Endometrial microvascular endothelial cells (primary cell): ENCODE measurements around the gene SUSD4. TPM values are rescaled to one million over a fixed set of nuclear protein-coding genes. Genes with fewer than 3 reads are reported as not detected.

Experiments used
- in situ Hi-C: cut with HindIII; loops from 2 replicates; pipeline ENCODE4 v1.10.0; 2017; ENCODE audit warnings: low sequenced_read_pairs, low pct_unique_long_range_greater_than_20kb; ENCODE audit errors: inconsistent ontology term
- total RNA-seq: library from RNA; depleted of rRNA; stranded (reverse); fragments of >200 nt; gene quantifications from one replicate; pipeline ENCODE4 v1.2.3, GENCODE V29; 2015; ENCODE audit errors: inconsistent ontology term

Gene SUSD4
- total RNA-seq, 1 donor from 2014 or later: not detected

DNA sequence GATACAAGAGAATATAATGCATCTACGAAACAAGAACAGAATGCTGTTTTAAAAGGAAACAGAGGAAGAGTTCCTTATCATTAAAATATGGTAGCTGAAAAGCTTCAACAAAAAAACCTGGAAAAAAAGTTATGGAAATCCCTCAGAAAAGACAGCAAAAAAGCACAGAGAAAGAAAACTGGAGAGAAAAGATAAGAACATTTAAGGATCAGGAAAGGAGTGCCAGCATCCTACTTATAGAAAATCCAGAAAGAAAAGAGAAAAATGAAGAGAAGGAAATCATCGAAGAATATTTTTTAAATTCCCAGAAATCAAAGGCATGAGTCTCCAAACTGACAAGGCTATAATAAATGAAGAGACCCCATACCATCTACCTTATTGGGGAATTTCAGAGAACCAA, 29.8 kb downstream of the SUSD4 start:
- in situ Hi-C loops: no loop called here

DNA sequence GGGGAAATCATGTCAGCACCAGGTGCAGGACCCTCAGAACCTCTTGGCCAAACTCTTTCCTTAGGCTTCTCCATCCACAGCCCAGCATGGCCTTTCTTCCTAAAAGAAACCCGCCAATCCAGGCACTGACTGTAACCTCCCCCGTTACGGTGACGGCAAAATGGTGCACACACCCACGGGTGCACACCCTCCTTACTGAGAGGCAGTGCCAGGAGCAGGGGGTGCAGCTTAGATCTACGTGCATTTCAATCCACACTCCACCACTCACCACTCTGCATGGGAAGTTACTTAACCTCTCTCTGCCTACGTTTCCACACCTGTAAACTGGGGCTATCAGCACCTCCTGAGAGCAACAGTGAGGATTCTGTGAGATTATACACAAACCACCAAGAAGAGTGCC, 31.0 kb downstream of the SUSD4 start:
- in situ Hi-C loops: no loop called here

DNA sequence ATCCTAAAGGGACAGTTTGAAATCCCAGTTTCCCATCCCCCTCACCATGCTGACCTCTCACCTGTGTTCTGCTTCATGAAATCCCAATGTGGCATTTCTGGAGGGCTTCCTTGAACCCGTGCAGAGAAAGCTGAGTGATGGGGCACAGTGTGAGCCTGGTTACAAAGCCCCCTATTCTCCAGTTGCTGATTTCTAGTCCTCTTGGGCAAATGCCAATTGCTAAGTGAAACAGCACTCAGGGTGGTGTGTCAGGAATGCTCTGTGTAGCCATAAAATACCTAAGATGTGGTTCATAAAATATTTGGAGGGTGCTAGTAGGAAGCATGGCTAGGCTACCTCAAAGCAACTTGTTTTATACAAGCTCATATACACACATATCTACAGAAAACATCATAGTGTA, 32.0 kb downstream of the SUSD4 start:
- in situ Hi-C loops: no loop called here

DNA sequence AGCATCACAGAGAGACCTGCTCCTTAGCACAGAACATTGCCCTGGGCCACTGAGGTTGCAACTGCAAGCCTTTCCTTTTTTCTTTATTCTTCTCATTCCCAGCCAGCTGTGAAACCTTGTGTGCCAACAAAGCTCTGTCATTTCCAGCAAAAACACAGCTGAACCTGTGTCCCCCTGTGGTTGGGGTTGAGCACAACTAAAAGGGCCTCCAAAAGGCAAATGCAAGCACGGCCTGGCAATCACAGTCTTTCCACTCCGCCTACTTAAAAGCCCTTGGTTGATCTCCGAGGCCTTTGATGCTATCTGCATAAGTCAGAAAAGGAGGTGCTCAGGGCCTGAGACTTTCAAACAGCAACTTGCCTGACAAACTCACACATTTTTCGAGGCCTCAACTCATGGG, 32.7 kb downstream of the SUSD4 start:
- in situ Hi-C loops: no loop called here

DNA sequence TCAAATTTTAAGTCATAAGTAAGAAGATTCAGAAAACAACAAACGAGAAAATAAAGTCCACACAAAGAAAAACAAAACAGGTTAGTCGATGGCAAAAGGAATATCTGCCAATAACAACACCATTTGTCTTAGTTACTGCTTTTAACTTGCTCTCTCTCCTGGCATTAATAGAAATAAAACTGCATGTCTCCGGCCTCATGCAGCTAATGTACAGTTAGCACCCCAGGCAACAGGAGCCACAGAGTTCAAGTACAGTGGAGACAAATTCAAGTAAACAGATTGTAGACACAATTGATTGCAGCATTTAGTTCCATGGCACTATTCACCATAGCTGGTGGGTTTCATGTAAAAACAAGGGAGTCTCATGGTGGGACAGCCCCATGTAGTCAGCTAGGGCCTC, 33.5 kb downstream of the SUSD4 start:
- in situ Hi-C loops: no loop called here

DNA sequence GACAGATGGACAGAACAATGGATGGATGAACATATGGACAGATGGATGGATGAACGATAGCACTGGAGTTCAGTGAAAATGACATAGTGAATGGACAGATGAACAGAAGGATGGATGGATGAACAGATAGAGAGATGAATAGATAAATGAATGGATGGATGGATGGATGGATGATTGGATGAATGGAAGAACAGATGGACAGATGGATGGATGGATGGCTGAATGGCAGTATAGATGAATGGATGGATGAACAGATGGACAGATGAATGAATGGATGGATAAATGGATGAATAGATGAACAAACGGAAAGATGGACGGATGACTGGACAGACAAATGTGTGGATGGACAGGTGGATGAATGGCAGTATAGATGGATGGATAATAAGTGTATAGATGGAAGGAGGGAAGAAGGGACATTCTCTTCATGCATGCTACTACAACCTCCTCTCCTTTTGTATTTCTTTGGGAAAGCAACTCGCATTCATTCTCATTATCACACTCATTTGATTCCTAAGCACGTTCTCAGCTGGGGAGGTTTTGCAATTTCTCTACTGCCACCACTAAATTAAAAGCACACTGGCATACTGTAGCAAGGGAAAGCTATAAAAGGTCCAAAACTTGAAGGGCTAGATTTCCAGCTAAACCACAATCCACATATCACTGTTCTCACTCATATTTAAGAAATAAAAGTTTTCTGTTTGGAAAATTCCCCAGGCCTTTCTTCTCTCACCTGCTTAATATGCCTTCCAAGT, 34.1 kb downstream of the SUSD4 start:
- in situ Hi-C loops: no loop called here

DNA sequence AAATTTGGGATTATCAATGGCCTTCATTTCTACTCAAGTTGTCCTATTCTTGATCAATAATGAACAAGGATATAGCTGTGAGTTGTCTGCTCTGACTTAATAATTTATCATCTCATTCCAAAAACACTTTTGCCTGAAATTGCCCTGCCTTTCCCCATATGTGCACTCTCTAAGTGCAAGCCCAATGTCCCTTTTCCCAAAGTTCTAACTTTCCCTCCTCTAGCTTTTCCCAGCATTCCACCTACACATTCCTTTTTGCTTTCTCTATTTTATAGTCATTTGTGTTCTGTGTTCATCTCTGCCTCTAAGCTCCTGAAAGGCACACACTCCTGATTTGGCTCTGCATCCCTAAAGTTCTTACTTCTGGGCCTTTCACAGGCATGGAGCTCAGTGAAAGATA, 34.7 kb downstream of the SUSD4 start:
- in situ Hi-C loops: no loop called here

DNA sequence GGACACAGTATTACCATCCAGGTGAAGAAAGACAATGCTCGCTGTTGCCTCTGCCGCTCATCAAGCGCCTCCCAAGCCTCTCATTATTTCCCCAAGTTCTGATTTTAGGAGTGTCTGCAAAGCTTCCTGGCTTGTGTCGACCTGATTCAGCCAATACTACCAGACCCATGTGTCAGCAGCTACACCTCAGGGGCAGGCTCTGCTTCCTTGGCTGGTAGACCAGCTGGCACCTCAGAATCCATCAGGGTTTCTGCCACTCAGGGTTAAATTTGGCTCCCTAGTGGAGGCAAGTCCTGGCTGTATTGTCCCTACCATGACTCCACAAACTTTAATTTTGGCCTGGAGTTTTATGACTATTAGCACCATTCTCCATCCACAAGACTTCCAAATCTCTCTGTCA, 35.4 kb downstream of the SUSD4 start:
- in situ Hi-C loops: no loop called here

DNA sequence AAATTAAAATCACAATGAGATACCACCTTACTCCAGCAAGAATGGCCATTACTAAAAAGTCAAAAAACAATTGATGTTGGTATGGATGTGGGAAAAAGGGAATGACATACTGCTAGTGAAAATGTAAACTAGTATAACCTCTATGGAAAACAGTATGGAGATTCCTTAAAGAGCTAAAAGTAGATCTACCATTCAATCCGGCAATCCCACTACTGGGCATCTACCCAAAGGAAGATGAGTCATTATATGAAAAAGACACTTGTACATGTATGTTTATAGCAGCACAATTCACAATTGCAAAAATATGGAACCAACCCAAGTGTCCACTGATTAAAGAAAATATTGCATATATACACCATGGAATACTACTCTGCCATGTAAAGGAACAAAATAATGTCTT, 37.2 kb downstream of the SUSD4 start:
- in situ Hi-C loops: no loop called here

DNA sequence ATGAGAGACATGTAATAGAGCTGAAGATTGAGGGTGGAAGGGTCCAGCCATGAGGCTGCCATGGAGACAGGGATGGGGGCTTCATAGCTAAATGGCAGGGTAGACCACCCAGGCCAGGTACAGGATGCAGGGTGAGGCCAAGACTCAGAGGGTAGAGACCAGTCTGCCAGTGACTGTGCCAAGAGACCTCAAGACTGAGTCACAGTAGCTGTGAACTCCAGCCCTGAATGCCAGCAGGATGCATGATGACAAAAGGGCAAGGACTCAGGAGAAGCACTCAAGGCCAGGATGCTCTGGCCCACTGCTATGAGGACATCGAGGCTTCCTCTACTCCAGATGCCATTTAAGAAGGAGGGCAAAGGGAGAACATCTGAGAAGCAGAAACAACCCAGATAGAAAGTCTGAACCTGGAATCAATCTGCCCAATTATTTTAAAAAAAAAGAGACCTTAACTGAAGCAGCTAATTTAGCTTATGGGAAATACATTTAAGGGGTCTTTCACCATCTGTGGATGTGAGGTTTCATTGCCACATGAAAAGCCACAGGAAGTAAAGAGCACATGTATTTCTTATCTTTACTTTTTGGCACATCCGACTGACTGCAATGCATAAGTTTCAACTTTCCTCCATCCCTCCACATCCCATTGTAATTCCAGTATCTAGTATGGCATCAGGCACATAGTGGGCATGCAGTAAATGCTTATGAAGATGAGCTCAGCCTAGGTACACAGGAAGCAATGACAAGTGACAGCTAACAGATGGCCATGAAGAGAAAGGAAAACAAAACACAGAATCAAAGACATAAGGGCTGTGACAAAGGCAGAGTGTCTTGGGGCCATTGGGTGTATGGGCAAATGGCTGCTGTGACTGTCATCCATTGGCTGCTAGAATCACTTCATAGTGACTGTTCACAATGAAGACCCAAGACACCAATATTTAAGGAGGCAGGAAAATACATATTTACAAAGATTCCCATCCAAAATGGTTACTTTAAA, 40.2 kb downstream of the SUSD4 start:
- in situ Hi-C loops: no loop called here

DNA sequence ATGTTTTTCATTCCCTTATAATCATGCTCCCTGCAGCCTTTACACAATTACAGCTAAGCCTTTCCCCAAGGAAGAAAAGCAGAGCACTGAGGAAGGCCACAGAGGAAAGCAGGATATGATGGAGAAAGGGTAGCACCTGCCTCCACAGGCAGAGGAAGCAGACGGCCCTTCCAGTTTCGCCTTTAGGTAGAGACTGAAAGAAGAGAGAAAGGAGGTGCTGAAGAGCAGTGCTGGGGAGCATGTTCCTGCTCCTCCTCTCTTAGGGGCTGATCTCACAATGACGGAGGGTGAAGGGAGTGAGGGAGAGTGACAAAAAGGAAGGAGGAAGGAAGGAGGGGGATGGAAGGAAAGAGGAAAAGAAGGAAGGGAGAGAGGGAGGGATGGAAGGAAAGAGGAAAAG, 41.1 kb downstream of the SUSD4 start:
- in situ Hi-C loops: no loop called here

DNA sequence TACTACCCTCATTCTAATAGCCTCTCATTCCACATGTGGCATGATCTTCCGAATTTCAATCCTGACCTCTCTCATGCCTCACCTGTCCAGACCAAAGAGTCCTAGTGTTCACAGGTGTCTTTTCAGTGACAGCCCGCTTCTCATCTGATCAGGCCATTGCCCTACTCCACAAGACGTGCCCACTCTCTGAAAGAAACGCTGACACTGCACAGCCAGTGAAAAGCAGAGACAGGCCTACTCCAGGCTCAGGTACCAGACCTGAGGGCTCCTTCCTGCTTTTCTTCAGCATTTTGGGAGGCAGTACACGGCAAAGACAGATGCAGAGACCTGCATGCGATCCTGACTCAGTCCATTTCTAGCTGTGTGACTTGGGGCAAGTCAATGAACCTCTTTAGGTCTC, 43.0 kb downstream of the SUSD4 start:
- in situ Hi-C loops: no loop called here

DNA sequence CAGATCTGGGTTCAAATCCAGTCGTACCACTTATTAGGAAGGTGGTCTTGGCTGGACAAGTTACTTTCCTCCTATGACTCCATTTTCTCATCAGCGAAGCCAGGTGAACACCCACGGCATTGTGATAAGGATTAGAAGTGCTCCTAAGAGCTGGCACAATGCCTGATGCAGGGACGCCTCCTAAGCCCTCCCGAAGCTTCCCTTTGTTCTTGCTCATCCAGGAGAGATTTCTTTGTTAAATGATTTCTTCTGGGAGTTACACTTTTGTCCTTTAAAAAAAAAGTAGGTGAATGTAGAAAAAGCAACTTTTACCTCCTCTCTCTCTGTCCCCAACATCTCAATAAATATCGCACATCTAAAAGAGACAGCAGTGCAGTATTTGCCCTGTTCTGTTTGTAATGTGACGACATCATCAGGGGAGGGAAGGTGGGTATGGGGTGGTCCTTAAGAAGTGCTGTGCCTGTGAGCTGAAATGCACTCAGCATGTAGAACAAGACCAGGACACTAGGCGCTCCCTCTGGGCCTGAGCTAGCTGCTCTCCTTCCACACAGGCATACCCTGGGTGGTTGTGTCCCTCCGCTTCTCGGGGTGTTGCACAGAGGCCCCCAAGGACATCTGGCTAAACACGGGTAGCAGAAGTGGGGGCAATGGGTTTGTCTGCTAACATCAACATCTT, 43.9 kb downstream of the SUSD4 start:
- in situ Hi-C loops: no loop called here

DNA sequence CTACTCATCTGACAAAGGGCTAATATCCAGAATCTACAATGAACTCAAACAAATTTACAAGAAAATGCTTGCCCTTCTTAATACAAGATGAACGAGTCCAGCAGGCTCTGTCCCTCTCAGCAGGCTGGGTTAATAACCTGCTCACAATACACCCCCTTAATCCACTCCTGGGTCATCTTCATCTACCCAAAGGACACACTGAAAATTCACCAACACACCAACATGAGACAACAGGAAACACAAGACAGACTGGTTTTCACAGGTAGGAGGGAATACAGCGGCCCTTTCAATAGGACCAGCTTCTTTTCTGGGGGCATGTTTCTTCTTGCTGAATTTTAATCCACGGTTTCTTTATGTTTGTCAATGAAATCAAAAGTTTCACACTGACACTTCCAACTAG, 44.6 kb downstream of the SUSD4 start:
- in situ Hi-C loops: no loop called here

DNA sequence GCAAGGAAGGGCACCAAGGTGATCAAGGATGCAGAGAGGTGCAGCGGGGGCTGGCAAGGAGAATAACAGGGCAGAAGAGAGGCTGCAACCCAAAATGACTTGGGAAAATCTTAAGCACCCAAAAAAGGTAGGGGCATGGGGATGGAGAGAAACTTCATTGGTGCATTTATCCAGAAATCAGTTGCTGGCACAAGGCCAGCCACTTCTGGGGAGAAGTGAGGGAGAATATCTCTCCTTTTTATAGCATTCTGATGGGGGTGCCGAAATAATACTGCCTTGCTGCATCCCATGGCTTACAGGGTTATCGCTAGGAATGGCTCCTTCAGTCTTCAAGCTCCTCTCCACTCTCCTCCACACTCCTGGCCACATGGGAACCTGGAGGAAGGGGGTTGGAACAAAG, 47.9 kb downstream of the SUSD4 start:
- in situ Hi-C loops: no loop called here

DNA sequence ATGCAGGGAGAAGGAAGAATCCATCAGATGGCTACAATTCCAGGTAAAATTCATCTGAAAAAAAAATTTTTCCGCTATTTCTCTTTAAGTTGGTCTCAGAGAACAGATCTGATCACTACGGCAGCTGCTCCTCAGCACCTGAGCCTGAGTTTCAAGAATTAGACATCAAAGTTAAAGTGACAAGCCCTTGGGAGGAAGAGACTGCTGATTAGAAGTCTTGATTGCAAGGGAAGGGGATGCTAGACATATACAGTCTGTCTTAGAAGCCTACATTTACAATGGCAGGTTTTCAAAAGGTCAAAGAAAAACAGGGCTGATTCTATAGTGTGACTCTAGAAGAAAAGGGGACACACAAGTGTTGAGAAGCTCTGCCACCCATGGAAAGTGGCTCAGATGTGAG, 48.3 kb downstream of the SUSD4 start:
- in situ Hi-C loops: no loop called here

DNA sequence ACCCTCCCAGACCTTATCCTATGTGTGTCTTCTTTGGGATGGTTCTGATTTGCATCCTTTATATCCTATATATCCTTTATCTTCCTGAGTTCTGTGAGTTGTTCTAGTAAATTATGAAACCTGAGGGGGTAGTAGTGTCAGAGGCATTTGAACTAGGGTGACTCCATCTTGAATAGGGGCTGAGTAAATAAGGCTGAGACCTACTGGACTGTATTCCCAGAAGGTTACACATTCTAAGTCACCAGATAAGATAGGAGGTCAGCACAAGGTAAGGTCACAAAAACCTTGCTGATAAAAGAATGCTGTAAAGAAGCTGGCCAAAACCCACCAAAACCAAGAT, 50.6 kb downstream of the SUSD4 start:
- in situ Hi-C loops: no loop called here

DNA sequence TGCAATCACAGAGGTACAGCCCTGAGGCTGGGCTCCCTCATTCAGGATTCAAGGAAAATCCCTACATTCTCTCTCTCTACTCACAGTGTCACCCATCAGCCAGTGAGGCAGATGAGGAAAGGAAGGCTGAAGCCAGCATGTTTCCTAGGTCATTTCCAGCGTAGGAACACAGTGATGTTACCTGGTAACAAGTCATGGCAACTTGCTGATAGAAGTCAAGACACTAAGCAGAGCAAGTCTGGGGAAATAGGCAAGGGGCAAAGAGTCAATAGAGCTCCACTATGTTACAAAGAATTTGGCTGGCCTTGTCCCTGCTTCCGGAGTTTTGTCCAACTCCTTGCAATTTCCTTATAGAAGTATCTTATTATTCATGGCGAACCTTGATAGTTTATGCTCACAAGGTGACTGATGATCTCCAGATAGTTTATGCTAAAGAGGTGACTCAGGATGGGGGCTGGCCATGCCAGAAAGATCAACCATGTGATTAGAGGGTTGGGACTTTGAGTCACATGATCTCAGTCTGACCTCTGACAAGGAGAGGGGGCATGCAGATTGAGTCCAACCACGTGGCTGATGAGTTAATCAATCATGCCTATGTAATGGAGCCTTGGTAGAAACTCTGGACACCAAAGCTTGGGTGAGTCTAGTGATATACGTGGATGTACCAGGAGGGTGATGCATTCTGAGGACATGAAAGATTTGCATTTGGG, 51.1 kb downstream of the SUSD4 start:
- in situ Hi-C loops: no loop called here

DNA sequence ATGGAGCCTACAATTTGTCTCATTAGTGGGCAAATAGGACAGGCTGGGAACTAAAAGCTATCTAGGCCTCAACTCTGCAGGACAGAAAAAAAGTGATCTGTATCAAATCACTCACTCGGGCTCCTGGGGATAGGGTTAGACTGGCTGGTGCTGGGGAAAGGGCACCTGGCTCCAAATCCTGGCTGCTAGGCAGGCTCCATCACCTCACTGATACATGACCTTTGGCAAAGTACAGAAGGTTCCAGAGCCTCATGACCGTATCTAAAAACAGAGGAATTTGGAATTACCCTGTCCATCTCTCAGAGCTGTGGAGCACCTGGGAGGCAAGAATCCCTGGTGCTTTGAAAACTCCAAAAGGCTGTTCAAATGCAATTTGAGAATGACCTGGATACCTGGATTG, 51.7 kb downstream of the SUSD4 start:
- in situ Hi-C loops: no loop called here
